ENCODE measurements around the gene PLCE1. TPM values are rescaled to one million over a fixed set of nuclear protein-coding genes. Genes with fewer than 3 reads are reported as not detected.

The PLCE1 gene
- total RNA-seq, 1 donor from 2014 or later, result 0.84 TPM

DNA sequence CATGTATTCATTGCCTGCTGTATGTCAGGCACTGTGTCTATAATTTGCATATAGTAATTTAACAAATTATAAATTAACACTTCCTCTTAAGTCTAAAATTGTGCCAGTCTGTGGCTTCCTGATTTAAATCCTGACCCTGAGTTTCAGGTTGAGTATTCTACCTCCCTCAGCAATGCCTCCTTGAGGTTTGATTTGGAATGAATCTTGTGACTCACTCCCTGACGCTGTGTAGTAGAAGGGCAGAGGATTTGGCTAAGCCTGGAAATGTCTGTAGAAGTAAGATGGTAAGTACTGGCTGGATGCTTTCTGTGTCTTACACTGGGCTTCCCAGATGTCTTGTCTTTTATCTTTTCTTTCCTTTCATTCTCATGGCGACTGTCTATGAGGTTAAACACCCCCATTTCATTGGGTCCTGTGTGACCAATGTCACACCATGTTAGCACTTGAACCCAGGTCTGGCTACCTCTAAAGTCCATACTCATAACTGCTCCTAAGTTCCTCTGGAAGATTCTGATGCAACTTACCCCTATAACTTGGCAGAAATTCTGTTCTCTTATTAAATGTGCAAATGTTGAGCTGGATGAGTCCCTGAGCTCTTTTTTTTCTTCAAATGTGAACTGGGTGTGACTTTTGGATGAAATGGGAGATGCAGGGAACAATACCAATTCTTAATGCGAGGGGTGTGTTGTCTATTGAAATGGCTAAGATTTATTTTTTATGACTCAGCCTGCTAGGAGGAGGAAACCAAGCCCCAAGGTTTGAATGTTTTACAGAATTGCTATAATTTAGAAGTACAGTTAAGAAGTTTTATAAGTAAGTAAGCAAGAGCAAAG, 48.5 kb downstream of the PLCE1 start:
- no peaks in the 10 kb centered on the region for H4K20me1 ChIP-seq (ENCODE audit: insufficient read depth, low read length)
- H3K4me3 ChIP-seq (ENCODE audit: insufficient read depth, low read depth, low read length), result peak overlapping the region; percentile 38
- Mint-ChIP-seq H3K4me3 (ENCODE audit: unreplicated experiment) (no peak overlapping the region), H3K27me3 (ENCODE audit: low read depth, unreplicated experiment) (no peaks in the 10 kb centered on the region), H3K36me3 (ENCODE audit: low read depth, unreplicated experiment) (no peaks in the 10 kb centered on the region), H3K27ac (ENCODE audit: unreplicated experiment) (peak overlapping the region; percentile 37), H3K4me1 (ENCODE audit: low read depth, unreplicated experiment) (peaks cover 13% of the 10 kb centered on the region), H3K9me3 (ENCODE audit: unreplicated experiment) (no peaks in the 10 kb centered on the region)
- no peaks in the 10 kb centered on the region for H3K36me3 ChIP-seq (ENCODE audit: insufficient read depth, low read length)
- peak overlapping the region; percentile 41 for H3K9ac ChIP-seq (ENCODE audit: low read length)
- peak; percentile 64 for FAIRE-seq
- peak overlapping the region; percentile 46 for H2AFZ ChIP-seq (ENCODE audit: low read depth, low read length)
- H3K4me1 ChIP-seq (ENCODE audit: insufficient read depth, low read length), result peaks cover 30% of the 10 kb centered on the region
- DNase-seq (ENCODE audit: low read depth), result peak; percentile 81
- H3K4me2 ChIP-seq (ENCODE audit: low read length), result peak overlapping the region; percentile 78
- no peaks in the 10 kb centered on the region for H3K27me3 ChIP-seq (ENCODE audit: insufficient read depth, low read length)
- TF ChIP-seq EZH2 (IDR thresholded peaks at IDR 0.05; ENCODE audit: insufficient read depth, low read length), result no peak
- TF ChIP-seq, protein P1, sequence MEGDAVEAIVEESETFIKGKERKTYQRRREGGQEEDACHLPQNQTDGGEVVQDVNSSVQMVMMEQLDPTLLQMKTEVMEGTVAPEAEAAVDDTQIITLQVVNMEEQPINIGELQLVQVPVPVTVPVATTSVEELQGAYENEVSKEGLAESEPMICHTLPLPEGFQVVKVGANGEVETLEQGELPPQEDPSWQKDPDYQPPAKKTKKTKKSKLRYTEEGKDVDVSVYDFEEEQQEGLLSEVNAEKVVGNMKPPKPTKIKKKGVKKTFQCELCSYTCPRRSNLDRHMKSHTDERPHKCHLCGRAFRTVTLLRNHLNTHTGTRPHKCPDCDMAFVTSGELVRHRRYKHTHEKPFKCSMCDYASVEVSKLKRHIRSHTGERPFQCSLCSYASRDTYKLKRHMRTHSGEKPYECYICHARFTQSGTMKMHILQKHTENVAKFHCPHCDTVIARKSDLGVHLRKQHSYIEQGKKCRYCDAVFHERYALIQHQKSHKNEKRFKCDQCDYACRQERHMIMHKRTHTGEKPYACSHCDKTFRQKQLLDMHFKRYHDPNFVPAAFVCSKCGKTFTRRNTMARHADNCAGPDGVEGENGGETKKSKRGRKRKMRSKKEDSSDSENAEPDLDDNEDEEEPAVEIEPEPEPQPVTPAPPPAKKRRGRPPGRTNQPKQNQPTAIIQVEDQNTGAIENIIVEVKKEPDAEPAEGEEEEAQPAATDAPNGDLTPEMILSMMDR (IDR thresholded peaks at IDR 0.05; ENCODE audit: insufficient read depth, low read depth, low read length), result peak; percentile 32
- peak overlapping the region; percentile 76 for H3K27ac ChIP-seq (ENCODE audit: low read depth, low read length)
- no peaks in the 10 kb centered on the region for H3K79me2 ChIP-seq (ENCODE audit: insufficient read depth, low read length)
- H3K9me3 ChIP-seq (ENCODE audit: insufficient read depth, low read depth, low read length), result no peaks in the 10 kb centered on the region

DNA sequence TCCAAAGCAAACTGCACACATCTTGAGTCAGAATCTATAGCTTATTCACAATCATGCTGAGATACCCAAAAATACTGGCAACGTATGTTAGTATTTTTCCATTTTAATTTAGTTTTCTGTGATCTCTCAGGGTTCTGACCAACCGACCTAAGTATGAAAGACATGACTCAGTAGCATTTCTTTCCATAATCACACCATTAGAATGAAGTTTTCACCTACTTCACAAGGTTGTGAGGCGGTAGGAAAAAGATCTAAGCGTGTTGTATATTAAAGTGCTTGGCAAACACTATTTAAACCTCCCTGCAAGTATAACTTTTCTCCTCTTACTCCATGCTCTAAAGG, 49.1 kb downstream of the PLCE1 start:
- H3K36me3 ChIP-seq (ENCODE audit: insufficient read depth, low read length), result no peaks in the 10 kb centered on the region
- H3K9me3 ChIP-seq (ENCODE audit: insufficient read depth, low read depth, low read length), result no peaks in the 10 kb centered on the region
- FAIRE-seq, result peak; percentile 32
- no peak for TF ChIP-seq EZH2 (IDR thresholded peaks at IDR 0.05; ENCODE audit: insufficient read depth, low read length)
- TF ChIP-seq, protein P1 (IDR thresholded peaks at IDR 0.05; ENCODE audit: insufficient read depth, low read depth, low read length), result no peak
- Mint-ChIP-seq H3K4me1 (ENCODE audit: low read depth, unreplicated experiment) (peaks cover 12% of the 10 kb centered on the region), H3K9me3 (ENCODE audit: unreplicated experiment) (no peaks in the 10 kb centered on the region), H3K4me3 (ENCODE audit: unreplicated experiment) (no peak overlapping the region), H3K27ac (ENCODE audit: unreplicated experiment) (no peak overlapping the region), H3K36me3 (ENCODE audit: low read depth, unreplicated experiment) (no peaks in the 10 kb centered on the region), H3K27me3 (ENCODE audit: low read depth, unreplicated experiment) (no peaks in the 10 kb centered on the region)
- peak overlapping the region; percentile 76 for H3K27ac ChIP-seq (ENCODE audit: low read depth, low read length)
- H3K4me3 ChIP-seq (ENCODE audit: insufficient read depth, low read depth, low read length), result peak overlapping the region; percentile 38
- no peaks in the 10 kb centered on the region for H3K79me2 ChIP-seq (ENCODE audit: insufficient read depth, low read length)
- peak; percentile 58 for DNase-seq (ENCODE audit: low read depth)
- H3K4me1 ChIP-seq (ENCODE audit: insufficient read depth, low read length), result peaks cover 25% of the 10 kb centered on the region
- peak overlapping the region; percentile 46 for H2AFZ ChIP-seq (ENCODE audit: low read depth, low read length)
- H3K27me3 ChIP-seq (ENCODE audit: insufficient read depth, low read length), result no peaks in the 10 kb centered on the region
- peak overlapping the region; percentile 1 for H3K9ac ChIP-seq (ENCODE audit: low read length)
- no peaks in the 10 kb centered on the region for H4K20me1 ChIP-seq (ENCODE audit: insufficient read depth, low read length)
- peak overlapping the region; percentile 78 for H3K4me2 ChIP-seq (ENCODE audit: low read length)

Other genes starting within 250 kb of the PLCE1 start
- gene LGI1, start 236.0 kb upstream of the PLCE1 start, total RNA-seq, result 0.41 and 2.0 TPM in 2 replicates
- gene SLC35G1, start 100.0 kb upstream of the PLCE1 start, total RNA-seq, result 3.2 and 3.5 TPM in 2 replicates